GM11168 (cell line): ENCODE results near the gene CCDC158.

Experiments used
- in situ Hi-C: fragments of 300-500 bp; cut with MboI; formaldehyde crosslinking; loops from one replicate; pipeline ENCODE4 v1.12.0; 2022; ENCODE audit warnings: low sequenced_read_pairs; ENCODE audit not compliant: unreplicated experiment

Gene CCDC158

DNA sequence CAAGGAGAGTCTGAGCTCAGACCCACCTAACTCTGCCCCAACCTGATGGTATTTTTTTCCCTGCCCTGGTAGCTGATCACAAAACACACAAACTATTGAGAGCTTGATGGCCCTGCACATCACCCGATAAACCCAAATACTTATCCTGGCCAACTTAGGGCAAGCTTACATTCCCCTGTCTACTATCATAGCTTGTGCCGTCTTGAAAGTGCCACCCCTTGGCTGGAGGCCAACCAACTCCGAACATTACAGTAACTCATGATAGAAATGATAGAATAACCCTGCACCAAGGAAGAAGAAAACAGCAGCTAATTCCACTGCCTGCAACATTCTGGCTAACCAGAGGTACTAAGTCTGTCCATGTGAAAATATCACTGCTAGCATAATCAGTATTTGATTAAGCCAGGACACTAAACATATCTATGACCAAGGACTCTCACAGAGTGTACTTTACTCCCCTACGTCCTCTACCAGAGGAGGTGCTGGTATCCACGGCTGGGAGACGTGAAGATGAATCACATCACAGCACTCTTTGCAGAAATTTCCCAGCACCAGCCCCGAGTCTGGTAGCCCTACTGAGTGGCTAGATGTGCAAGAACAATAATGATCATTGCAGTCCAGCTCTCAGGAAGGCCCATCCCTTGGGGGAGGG, 105.5 kb downstream of the CCDC158 start:
- in situ Hi-C loops, result no loop called here

DNA sequence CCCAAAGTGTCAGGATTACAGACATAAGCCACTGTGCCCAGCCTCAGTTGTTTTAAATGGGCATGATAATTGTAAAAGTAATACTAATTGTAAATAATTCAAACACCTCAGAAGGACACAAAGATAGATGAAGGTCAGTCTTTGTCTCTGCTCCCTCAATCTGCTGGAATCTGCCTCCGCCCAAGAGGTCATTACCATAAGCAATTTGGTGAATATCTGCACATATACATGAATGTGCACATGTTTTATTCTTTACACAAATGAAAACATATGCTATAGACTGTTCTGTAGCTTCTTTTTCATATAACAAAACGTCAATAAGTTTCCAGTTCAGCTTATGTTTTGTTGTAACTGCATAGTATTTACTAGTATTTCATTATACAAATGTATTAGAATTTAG, 107.4 kb downstream of the CCDC158 start:
- in situ Hi-C loops, result no loop called here

DNA sequence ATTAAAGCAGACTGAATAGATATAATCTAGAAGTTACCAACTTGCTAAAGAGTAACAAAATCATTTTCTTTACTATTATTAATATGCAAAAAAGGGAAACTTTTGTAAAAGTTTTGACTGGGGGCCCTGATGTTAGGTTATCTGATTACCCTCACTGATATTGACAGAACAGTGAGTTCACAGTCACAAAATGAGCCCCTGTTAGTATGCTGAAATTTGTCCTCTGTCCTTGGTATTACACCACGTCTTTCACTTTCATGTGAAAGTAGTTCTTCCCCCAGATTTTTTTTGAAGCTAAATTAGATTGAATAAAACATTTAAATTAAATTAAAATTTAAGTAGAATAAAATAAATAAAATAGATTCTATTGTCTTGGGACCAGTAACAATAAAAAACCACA, 108.5 kb downstream of the CCDC158 start:
- in situ Hi-C loops, result no loop called here

DNA sequence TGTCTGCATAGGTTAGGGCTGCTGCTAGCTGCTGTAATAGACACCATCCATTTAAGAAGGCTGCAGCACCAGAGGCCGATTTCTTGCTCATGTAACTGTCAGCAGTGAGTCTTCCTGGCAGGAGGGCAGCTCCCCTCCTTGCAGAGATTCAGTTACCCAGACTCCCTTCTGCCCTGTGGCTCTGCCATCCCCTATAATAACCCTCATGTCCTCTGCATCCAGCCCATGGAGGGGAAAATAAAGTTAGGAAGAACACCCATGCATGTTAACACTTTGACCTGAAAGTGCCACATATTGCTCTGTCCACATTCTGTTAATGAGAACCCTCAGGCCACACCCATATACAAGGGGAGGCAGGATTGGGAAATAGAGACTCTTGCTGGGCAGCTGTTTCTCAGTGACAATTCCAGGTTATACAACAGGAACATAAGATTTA, 109.0 kb downstream of the CCDC158 start:
- in situ Hi-C loops, result no loop called here

DNA sequence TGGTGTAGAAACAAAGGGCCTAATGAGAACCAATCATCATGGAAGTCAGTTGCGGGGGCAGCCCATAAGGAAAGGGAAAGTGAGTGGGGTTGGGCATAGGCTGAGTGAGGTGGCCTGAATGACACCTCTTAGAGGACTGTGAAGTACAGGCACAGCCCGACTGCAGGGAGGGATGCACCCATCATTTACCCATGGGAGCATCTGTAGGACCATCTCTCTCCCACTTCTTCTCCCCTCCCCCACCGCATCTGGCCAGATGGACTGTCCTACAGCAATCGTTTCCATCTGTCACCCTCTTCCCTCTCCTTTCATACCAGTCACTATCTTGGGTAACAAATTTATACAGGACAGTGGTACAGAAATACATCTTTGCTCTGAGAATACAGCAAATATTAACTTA, 110.3 kb downstream of the CCDC158 start:
- in situ Hi-C loops, result no loop called here

DNA sequence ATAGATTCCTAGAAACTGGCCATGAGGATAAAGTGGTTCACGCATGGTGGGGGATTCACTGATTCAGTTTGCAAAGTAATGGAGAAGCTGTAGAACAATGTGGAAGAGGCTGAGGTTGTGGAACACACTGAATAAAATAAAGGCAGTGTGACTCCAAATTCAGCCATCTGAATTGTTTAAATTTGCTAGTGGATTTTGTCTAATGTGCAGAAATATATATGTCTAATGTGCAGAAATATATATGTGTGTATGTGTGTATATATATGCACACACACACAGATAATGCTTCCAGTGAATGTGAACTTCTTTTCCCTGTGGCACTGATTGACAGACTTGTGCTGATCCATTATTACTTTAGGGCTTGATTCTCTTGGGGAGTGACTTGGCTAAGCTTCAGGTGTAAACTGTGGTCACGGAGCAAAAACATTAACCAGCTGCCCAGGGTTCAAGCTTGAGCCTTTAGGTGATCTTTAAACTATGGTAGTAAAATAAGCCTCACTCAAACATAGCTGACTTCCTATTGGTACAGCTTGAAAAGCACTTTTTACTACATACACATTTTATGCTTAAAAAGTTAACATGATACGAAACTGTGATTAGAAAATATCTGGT, 110.9 kb downstream of the CCDC158 start:
- in situ Hi-C loops, result loop anchor here (10.0 kb wide), 1 partner anchor 115 kb away; no protein-coding TSS in a partner anchor

DNA sequence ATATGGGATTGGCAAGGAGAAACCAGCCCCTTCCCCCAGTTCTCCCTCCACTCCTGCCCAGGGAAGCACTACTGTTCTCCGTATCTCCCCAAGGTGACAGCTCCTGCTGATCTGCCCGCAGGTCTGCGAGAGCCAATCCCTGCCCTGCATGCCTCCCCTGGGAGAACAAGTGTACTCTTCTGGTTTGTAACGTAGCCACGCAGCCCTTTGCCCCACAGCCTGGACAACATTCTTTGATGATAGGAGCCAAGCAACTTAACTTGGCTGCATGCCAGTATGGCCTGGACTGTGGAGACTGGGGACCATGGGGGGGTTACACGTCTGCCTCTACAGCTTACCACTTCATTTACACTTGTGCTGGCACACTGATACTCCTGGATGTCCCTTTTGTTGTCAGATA, 112.4 kb downstream of the CCDC158 start:
- in situ Hi-C loops, result loop anchor here (10.0 kb wide), 1 partner anchor 114 kb away; no protein-coding TSS in a partner anchor

DNA sequence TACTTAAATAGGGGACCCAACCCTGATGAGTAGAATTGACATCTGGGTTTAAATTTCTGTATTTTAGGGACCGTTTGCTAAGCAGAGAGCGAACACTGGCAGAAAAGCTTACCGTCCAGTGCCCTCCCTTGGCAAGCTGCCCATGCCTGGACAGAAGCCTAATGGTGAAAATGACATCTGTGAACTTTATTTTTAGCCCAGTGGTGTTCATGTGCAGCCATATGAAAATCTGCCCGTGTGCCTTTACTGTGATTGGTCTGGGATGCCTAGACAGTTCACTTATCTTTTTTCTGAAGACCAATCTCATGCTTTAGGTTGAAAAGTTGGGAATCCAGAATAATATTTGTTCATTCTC, 113.3 kb downstream of the CCDC158 start:
- in situ Hi-C loops, result loop anchor here (10.0 kb wide), 1 partner anchor 113 kb away; no protein-coding TSS in a partner anchor

DNA sequence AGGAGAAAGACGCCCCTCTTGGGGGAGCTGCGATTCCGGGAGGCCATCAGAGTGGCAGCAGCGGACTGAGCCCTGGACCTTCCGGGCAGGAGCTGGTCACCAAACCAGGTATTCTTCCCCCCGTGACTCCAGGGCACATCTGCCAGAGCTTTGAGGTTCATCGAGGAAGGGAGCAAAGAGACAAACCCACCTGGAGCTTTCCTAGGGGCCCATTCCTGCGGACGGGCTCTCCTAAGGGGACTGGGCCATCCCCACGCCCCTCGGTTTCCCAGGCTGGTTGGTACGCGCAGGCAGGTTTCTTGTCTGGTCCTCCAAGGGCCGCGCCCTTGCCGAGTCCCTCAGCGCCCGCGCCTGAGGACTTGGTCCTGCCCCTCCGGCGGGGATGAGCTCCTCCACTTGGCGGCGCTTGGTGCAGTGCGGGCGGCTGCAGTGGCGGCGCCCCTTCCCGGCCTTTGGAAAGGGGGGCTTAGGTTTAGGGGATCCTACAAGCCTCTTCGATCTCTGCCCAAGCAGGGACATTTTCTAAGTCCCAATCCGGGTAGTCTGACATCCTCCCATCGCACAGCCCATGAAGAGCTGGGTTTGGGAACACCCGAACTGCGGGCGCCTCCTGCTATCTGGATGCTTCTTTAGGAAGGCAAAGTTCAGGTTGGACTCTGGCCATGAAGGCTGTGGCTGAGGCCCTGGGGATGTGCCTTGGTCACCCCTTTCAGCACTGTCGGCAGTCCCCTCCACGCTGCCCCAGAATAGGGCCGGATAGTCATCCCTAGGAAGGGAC, 113.9 kb downstream of the CCDC158 start:
- in situ Hi-C loops, result loop anchor here (10.0 kb wide), 1 partner anchor 112 kb away; no protein-coding TSS in a partner anchor

DNA sequence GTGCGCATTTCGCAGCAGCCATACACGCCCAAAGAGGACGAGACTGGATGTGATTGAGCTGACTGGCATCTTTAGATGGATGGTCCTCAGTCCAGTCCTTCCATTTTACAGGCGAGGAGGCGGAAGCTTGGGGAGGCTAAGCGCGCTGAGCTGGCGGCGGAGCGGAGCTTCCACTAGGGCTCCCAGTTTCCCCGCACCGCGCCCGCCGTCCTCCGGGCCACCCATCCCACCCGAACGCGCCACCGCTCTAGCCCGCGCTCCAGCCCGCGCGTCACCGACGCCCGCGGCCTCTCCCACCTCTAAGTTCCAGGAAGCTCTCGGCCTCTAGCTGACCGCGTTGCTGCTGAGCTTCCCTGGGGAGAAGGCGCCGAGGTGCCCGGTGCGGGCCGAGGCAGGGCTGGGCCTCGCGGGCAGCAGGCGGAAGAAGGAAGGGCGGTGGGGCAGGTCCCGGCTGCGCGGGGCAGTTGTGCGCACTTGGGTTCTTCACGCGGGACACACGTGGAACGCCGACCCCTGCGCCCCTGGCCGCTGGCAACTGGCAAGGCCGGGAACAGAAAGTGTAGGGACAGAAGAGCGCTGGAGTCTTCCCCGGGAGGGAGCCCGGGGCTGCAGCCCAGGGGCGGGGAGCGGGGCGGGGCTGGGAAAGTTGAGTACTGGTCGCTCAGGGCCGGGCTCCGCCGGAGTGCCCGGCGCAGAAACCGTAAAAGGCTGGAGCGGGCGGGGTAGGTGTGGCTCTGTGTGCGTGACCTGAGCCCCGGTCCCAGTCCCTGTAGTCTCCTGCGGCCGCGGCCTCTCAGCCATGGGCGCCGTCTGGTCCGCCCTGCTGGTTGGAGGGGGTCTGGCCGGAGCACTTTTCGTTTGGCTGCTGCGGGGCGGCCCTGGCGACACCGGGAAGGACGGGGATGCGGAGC, 114.7 kb downstream of the CCDC158 start, which contains the start of gene STBD1:
STBD1 (plus strand) TSS at position 763 of the 911 bp plus-strand sequence; CDS start at position 800, 37 bp downstream.
- in situ Hi-C loops, result loop anchor here (10.0 kb wide), 1 partner anchor 111 kb away; no protein-coding TSS in a partner anchor

DNA sequence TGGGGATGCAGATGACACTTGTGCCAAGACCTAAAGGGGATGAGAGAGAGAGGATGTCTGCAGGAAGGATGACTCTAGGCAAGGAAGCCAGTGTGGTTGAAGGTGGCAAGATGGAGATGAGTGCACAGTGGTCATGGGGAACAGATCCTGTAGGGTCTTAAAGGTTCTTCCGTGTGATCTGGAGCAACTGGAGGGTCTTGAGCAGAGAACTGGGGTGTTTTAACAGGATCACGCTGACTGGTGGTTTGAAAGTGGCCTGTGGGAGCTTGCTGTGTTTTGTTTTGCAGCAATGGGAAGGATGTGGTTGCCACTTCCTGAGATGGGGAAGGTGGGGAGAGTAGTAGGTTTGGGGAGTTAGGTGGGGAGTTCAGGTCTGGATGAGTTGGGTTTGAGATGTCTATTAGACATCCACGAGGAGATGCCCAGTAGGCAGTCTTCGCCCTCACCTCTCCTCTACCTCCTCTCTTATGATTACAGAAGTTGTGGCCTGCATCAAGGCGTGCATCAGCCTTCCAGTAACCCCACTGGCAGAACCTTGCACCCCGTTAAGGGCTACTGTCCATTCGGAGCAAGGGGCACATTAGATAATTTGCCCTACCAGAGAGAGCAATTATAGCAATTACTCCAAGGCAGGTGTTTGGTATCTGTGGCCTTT, 115.8 kb downstream of the CCDC158 start:
- in situ Hi-C loops, result loop anchor here (10.0 kb wide), 1 partner anchor 110 kb away; no protein-coding TSS in a partner anchor

DNA sequence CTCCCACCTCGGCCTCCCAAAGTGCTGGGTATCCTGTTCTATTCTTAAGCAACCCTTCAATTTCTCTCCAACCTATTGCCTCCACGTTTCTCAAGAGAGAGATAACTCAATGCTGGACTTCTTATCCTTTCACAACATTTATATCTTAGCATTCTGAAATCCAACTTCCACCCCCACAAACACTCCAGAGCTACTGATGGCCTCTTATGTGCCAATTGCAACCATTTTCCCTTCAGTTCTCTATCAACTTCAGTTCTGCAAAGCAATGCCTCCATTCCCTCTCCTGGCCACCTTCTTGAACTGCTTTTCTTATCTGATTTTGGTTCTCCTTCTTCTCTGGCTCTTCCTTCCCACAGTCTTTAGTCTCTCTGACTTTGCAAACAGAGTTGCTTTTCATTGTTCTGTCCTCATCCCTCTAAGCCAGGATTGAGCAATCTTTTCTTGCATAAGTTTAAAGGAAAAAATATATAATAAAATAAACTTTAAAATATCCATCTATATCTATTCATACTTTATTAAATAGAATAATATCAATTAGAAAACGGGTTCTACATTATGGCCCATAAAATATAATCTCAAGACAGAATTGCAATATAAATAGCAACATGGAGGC, 118.0 kb downstream of the CCDC158 start:
- in situ Hi-C loops, result loop anchor here (10.0 kb wide), 1 partner anchor 108 kb away; no protein-coding TSS in a partner anchor

DNA sequence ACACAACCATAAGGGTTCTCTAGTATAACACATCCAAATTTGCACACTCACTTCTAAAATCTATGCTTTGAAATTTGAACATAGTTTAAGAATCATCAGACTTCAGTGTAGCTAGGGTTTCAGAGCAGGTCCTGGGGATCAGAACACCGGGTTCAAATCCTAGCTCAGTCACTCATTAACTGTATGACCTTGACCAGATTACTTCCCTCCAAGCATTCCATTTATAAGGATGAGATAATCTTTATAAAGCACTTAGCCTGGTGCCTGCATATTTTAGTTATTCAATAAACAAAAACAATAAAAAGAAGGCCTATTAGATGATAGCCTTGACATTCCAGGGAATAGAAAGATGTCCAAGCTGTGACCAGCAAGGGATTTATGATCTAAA, 119.2 kb downstream of the CCDC158 start:
- in situ Hi-C loops, result loop anchor here (10.0 kb wide), 1 partner anchor 107 kb away; no protein-coding TSS in a partner anchor

DNA sequence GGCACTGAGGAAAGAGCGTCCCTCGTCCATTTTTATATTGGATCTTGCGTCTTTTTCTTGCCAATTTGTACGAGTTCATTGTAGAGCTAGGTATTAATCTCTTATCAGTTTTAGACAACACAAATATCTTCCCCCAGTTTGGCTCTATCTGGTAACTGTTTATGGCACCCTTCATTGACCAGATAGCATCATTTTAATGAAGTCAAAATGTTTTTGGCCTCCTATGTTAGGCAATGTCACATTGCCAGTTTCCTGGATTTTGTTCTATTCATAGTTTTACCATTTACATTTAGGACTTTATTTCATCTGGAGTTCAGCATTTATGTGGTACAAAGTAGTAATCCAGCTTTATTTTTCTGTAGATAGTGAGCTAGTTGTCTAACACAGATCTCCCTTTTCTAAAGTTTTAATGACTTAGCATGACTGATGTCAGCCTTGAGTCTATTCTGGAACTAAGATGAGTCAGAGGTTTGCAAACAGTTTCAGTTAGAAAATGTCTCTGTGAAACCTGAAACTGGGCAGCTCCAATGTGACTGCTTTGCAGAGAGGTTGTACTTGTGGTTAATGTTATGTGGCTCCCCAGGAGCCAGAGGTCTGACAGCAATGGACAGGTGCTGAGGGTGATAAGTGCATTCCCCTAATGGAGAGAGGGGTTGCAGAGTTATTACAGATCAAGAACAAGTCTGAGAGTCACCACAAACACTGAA, 119.7 kb downstream of the CCDC158 start:
- in situ Hi-C loops, result loop anchor here (10.0 kb wide), 1 partner anchor 106 kb away; no protein-coding TSS in a partner anchor

DNA sequence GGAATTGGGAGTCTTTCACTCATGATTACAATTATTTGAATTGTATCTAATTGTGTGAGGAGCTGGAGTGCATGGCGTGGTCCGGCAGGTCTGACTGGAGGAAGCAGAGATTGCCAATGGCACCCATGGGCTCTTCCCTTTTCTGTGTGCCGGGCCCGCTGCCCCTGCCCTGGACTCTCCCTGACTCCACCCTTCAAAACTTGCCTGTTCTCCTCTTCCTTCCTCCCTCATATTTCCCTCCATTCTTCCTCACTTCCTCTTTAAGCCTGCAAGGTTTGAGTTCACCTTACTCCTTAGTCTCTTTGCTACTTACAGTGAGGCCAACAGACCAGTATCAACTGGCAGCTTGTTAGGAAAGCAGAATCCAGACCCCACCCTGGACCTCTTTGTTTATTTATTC, 120.9 kb downstream of the CCDC158 start:
- in situ Hi-C loops, result loop anchor here (10.0 kb wide), 1 partner anchor 105 kb away; no protein-coding TSS in a partner anchor

DNA sequence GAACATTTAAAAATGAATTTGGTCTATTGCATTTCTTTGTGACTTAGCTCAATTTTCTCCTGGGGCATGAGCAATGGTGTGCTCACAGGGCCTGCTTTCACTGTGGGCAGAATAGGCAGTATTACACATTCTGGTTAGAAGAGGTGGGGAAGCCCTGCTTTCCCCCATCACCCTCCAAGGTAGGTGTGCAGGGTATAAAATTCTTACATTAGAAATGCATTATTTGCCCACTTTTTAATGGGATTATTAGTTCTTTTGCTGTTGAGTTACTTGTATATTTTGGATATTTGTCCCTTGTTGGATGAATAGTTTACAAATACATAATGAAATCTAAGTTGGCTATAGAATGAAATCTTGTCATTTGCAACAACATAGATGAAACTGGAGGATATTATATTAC, 122.7 kb downstream of the CCDC158 start:
- in situ Hi-C loops, result no loop called here

DNA sequence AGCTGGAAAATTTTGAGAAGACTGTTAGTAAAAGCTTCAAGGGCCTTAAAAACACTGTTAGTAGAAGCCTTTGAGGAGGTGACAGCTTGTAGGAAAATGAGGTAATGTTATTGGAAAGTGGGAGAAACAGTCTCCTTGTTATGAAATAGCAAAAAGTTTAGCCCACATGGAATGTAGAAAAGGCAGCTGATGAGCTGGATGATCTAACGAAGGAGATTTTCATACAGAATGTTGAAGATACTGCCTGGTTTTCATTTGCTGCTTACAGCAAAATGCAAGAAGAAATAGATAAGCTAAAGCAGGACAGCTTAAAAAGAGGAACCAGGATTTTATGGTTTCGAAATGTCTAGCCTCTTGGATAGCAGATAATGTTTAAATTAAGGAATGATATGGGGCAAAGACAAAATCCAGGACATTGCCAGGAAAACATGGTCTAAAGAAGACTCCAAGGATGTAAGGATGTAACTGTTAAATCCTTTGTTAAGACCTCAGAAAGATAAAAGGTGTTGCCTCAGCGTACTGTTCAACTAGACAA, 124.6 kb downstream of the CCDC158 start:
- in situ Hi-C loops, result no loop called here

DNA sequence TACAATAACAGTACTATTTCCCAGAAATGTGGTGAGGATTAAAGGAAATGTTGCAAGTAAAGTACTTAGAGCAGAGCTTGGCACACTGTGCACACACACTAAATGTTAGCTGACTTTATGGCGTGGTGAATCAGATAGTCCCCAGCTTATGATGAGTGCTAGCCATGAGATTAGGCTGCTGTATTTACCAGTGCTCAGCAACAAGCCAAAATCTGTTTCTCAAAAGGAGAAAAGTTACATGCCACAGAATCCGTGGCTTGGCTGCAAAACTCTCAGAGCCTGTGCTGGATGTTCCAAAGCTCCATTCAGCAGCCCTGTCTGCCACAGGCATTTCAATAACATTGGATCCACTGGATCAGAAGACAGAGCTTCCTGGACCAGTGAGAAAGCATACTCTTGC, 127.2 kb downstream of the CCDC158 start:
- in situ Hi-C loops, result no loop called here
